Fibroblast of pulmonary artery (primary cell): ENCODE results near the gene PPP1R26.

Experiments used
- DNase-seq: peaks from one replicate; pipeline ENCODE4 v3.0.0-alpha.2; 2010; ENCODE audit warnings: low read depth
- H3K4me3 ChIP-seq: replicated peaks from 2 replicates; pipeline ENCODE4 v1.5.1; 2011; ENCODE audit warnings: low read depth, mild to moderate bottlenecking, control low read depth, low read length, moderate library complexity
- TF ChIP-seq, protein P1 (sequence below): IDR thresholded peaks from 2 replicates; pipeline ENCODE4 v1.5.1; 2011; ENCODE audit warnings: mild to moderate bottlenecking, control low read depth, low read length, inconsistent platforms; ENCODE audit errors: missing control alignments

Gene PPP1R26

DNA sequence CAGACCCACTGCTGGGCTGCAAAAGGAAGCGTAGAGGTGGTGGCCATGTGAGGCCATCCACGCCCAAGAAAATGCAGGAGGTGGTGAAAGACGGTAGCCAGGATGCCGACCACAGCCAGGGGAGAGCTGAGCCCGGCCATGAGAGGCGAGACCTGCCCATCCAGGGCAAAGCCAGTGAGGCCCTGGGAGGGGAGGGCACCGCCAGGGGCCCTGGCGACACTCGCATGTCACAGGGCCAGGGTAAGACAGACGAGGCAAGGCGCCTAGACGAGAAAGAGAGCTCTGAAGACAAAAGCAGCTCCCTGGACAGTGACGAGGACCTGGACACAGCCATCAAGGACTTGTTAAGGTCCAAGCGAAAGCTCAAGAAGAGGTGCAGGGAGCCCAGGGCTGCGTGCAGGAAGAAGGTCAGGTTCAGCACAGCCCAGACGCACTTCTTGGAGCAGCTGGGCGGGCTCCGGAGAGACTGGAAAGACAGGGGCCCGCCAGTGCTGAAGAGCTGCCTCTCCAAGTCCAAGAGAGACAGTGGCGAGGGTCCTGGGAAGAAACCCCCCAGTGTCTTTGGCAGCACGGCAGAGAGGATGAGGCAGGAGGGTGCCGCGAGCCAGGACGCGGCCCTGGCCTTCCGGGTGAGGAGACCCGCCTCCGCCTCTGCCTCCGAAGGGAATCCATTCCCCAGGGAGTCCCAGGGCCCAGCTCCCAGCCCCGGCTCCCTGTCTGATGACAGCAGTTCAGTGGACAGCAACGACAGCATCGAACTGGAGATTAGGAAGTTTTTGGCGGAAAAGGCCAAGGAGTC lies 6.9 kb downstream of the PPP1R26 start:
- DNase-seq, result no peak
- TF ChIP-seq, protein P1, sequence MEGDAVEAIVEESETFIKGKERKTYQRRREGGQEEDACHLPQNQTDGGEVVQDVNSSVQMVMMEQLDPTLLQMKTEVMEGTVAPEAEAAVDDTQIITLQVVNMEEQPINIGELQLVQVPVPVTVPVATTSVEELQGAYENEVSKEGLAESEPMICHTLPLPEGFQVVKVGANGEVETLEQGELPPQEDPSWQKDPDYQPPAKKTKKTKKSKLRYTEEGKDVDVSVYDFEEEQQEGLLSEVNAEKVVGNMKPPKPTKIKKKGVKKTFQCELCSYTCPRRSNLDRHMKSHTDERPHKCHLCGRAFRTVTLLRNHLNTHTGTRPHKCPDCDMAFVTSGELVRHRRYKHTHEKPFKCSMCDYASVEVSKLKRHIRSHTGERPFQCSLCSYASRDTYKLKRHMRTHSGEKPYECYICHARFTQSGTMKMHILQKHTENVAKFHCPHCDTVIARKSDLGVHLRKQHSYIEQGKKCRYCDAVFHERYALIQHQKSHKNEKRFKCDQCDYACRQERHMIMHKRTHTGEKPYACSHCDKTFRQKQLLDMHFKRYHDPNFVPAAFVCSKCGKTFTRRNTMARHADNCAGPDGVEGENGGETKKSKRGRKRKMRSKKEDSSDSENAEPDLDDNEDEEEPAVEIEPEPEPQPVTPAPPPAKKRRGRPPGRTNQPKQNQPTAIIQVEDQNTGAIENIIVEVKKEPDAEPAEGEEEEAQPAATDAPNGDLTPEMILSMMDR, result no peak
- no peak overlapping the region for H3K4me3 ChIP-seq

DNA sequence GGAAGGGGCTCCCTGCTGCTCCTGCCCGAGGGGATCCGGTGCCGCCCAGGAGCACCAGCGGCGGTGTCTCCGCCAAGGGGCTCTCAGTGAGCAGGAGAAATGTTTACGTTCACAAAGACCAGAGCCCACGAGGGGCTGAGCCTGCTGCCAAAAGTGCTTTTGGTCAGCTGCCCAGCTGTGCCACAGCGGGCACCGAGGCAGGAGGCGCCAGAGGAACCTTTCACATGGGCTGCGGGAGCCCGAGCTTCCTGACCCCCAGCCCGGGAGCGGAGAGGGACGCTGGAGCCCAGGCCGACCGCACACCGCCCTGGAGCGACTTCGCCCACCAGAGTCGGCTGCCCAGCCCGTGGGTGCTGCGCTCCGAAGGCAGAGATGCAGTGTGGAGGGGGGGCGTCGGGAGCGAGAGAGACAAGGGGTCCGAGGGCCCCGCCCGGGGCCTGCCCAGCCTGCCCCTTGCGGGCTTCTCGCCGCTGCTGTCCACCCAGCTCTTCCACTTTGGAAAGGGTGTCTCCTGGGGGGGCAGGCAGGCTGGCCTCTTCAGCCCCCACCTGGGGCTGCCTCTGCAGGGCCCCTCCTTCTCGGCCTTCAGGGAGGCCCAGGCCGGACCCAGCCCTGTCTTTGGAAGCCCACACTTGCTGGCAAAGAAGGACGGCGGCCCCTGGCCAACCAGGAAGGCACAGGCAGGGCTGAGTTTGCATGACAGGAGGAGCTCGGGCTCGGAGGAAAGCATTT lies 7.9 kb downstream of the PPP1R26 start:
- H3K4me3 ChIP-seq, result no peak overlapping the region
- no peak for DNase-seq
- TF ChIP-seq, protein P1, result no peak

DNA sequence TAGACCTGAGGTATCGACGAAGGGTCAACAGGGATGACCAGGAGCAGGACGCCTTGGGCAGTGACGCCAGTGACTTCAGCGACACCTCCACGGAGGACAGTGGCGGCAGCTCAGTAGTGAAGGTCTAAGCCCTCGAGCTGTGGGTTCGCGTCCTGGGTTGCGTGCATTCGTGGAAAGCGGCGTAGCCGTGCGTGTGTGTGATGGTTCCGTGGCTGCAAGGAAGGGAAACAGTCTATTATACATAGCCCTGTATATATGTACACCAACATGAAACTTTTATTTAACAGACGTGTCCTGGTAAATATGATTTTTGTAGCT lies 8.4 kb downstream of the PPP1R26 start:
- DNase-seq, result no peak
- no peak overlapping the region for H3K4me3 ChIP-seq
- TF ChIP-seq, protein P1, result no peak

DNA sequence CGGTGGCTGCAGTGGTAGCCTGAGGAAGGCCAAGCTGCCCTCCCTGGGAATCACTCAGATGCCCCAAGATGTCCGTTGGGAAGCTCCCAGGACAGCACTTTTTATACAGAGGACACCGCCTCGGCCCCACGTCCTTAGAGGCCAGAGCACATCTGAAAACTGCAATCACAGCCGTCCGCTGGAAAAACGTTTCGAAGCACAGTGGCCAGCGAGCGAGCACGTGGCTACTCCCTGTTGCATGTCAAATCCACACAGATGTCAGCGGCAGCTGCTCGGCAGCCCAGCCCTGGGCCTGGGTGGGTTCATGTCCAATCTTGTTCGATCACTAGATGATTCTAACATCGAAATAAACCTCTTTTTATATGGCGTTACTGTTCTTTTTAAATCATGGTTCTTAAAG lies 8.9 kb downstream of the PPP1R26 start:
- TF ChIP-seq, protein P1, result no peak
- no peak for DNase-seq
- H3K4me3 ChIP-seq, result no peak overlapping the region

DNA sequence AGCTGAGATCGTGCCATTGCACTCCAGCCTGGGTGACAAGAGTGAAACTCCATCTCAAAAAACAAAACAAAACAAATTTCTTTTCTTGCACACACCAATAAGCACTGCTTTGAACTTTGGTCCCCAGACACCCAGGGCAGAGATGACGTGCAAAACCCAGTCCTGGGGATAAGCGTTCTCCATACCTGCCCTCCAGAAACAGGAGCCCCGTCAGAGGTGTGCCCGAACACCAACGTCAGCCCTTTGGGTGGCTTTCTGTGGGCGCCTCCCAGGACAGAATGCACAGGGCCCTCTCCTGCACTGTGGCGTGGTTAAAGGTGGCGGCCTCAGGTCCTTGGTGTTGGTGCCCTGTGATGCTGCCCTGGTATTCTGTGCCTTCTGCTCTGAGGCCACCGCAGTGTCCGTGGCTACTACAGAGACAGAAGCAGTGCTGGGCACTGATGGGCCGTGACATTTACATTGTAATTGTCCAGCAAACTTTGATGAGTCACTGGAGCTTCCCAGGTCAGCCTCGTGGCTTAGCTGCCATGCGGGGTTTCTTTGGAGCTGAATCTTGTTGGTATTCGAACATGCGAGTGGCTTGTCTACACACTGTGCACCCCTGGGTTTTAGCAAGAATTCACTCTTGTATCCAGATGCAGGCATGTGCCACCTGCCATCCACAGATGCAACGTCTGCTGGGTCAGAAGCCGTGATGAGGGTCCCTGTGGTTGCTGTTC lies 9.8 kb downstream of the PPP1R26 start:
- H3K4me3 ChIP-seq, result no peak overlapping the region
- TF ChIP-seq, protein P1, result no peak
- no peak for DNase-seq

DNA sequence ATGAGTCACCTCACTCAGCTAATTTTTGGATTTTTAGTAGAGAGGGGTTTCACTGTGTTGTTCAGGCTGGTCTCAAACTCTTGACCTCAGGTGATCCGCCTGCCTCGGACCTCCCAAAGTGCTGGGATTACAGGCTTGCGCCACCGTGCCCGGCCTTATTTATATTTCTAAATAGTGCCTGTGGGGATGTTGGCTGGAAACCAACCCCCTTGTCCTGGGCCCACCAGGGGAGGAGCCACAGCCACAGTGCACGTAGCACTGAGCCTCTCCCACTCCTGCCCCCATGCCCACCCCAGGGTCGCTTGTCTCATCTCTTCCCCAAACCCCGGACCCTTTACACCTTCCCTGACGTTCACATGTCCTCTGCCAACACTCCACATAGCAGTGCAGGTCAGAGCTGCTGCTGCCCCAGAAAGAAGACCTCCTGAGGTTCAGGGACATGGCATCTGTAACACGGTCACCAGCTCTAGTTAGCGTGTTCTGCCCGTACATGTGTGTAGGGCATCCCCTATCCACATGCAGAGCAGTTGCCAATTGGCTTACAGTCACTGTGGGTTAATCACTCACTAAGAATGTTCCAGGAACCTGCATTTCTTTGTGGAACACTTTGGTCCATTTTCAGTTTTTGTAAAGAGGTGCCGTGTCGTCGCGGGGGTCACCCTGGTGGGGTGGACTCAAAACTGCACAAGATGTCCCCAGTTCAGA lies 10.7 kb downstream of the PPP1R26 start:
- no peak for DNase-seq
- TF ChIP-seq, protein P1, result no peak
- H3K4me3 ChIP-seq, result no peak overlapping the region
